Loucy (cell line): ENCODE results near the gene SPC24.
"Not testable (repeated sequence)": the region's sequence is repeated elsewhere in the genome, so short reads cannot be mapped to it uniquely, and the experiment has no call there.

ENCODE experiments used
- H2AFZ ChIP-seq: fragments of 200-600 bp; sonication (generic); 2 replicates; pipeline ENCODE4 v1.6.0; 2016; ENCODE audit warnings: antibody characterized with exemption, mild to moderate bottlenecking, low read length, moderate library complexity
- H3F3A ChIP-seq: fragments of 200-600 bp; 2 replicates; pipeline ENCODE4 v1.6.0; 2016; ENCODE audit warnings: antibody characterized with exemption, low read depth, mild to moderate bottlenecking
- H3K27me3 ChIP-seq: fragments of 200-600 bp; sonication (generic); 2 replicates; pipeline ENCODE4 v1.6.1; 2014; ENCODE audit warnings: low read length, mild to moderate bottlenecking; ENCODE audit not compliant: insufficient read depth, poor library complexity, severe bottlenecking
- H3K36me3 ChIP-seq: fragments of 200-600 bp; sonication (generic); 2 replicates; pipeline ENCODE4 v1.6.1; 2016; ENCODE audit warnings: low read length; ENCODE audit not compliant: insufficient read depth
- H3K4me1 ChIP-seq: fragments of 200-600 bp; sonication (generic); 2 replicates; pipeline ENCODE4 v1.5.1; 2014; ENCODE audit warnings: low read length, mild to moderate bottlenecking; ENCODE audit not compliant: insufficient read depth, poor library complexity, severe bottlenecking
- H3K4me2 ChIP-seq: fragments of 200-600 bp; sonication (generic); 2 replicates; pipeline ENCODE4 v1.6.0; 2014; ENCODE audit warnings: antibody characterized with exemption, low read length, low read depth, mild to moderate bottlenecking; ENCODE audit not compliant: poor library complexity, severe bottlenecking
- H3K4me3 ChIP-seq: fragments of 200-600 bp; sonication (generic); 2 replicates; pipeline ENCODE4 v1.5.1; 2014; ENCODE audit warnings: low read length, mild to moderate bottlenecking, mixed read lengths; ENCODE audit not compliant: poor library complexity, severe bottlenecking
- H3K79me2 ChIP-seq: fragments of 200-600 bp; sonication (generic); 2 replicates; pipeline ENCODE4 v1.6.1; 2014; ENCODE audit warnings: low read length; ENCODE audit not compliant: insufficient read depth
- H3K9ac ChIP-seq: fragments of 200-600 bp; sonication (generic); 2 replicates; pipeline ENCODE4 v1.6.0; 2014; ENCODE audit warnings: mild to moderate bottlenecking, low read depth, low read length, moderate library complexity; ENCODE audit not compliant: poor library complexity, severe bottlenecking
- H3K9me2 ChIP-seq: fragments of 200-600 bp; sonication (generic); replicated peaks from 2 replicates; pipeline ENCODE4 v1.6.1; 2016; ENCODE audit warnings: low read depth, low read length, mixed read lengths
- H3K9me3 ChIP-seq: fragments of 200-600 bp; sonication (generic); 2 replicates; pipeline ENCODE4 v1.6.1; 2014; ENCODE audit warnings: mild to moderate bottlenecking, antibody characterized with exemption, low read length, low read depth; ENCODE audit not compliant: insufficient read depth
- H4K20me1 ChIP-seq: fragments of 200-600 bp; sonication (generic); 2 replicates; pipeline ENCODE4 v1.6.0; 2014; ENCODE audit warnings: antibody characterized with exemption, low read length, mild to moderate bottlenecking; ENCODE audit not compliant: insufficient read depth, poor library complexity, severe bottlenecking
- EZH2phosphoT487 ChIP-seq: fragments of 200-600 bp; IDR thresholded peaks from 2 replicates; pipeline ENCODE4 v1.6.1; 2018; ENCODE audit warnings: antibody characterized with exemption, mild to moderate bottlenecking, moderate library complexity, borderline replicate concordance
- TF ChIP-seq, protein P1 (sequence below): fragments of 200-600 bp; sonication (generic); conservative IDR thresholded peaks from 2 replicates; pipeline ENCODE4 v1.5.1; 2014; ENCODE audit warnings: mild to moderate bottlenecking, antibody characterized with exemption, low read length

The SPC24 gene

DNA sequence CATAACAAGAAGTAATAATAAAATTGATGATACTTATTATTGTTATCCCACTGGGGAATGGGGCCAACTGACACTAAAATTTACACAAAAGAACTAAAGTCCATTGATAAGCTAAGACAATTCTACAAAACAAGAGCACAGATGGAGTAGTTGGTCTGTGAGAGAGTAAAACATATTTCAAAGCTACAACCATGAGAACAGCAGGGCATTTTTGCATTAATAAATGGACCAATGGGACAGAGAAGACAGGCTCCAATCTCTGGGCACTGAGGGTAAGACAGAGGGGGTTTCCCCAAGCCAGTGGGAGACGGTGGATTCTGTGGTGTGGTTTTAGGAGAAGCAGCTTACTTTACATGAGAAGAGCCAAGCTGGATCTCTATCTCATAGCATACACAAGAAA lies 27.4 kb upstream of the SPC24 start:
- Histone ChIP-seq H3K4me3 (no peak overlapping the region), H3K9ac (no peak overlapping the region), H3K36me3 (no peaks in the 10 kb centered on the region), H4K20me1 (no peaks in the 10 kb centered on the region), H3K9me3 (no peaks in the 10 kb centered on the region), H3K27me3 (no peaks in the 10 kb centered on the region), H3K4me1 (no peaks in the 10 kb centered on the region), H3F3A (no peaks in the 10 kb centered on the region), H3K9me2 (no peaks in the 10 kb centered on the region), H3K79me2 (no peaks in the 10 kb centered on the region), H3K4me2 (no peak overlapping the region), H2AFZ (no peak overlapping the region)
- TF ChIP-seq, protein P1, sequence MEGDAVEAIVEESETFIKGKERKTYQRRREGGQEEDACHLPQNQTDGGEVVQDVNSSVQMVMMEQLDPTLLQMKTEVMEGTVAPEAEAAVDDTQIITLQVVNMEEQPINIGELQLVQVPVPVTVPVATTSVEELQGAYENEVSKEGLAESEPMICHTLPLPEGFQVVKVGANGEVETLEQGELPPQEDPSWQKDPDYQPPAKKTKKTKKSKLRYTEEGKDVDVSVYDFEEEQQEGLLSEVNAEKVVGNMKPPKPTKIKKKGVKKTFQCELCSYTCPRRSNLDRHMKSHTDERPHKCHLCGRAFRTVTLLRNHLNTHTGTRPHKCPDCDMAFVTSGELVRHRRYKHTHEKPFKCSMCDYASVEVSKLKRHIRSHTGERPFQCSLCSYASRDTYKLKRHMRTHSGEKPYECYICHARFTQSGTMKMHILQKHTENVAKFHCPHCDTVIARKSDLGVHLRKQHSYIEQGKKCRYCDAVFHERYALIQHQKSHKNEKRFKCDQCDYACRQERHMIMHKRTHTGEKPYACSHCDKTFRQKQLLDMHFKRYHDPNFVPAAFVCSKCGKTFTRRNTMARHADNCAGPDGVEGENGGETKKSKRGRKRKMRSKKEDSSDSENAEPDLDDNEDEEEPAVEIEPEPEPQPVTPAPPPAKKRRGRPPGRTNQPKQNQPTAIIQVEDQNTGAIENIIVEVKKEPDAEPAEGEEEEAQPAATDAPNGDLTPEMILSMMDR: no peak
- no peak for TF ChIP-seq EZH2phosphoT487

- H3K79me2 ChIP-seq: no peaks in the 10 kb centered on the region
- no peaks in the 10 kb centered on the region for H3K36me3 ChIP-seq
Measured at GRCh38 chr19:11181488-11181887, 25.9 kb upstream of the SPC24 start.

GRCh38 chr19:11180975-11181374 lies 25.4 kb upstream of the SPC24 start:
- H3K27me3 ChIP-seq, H3K9me2 ChIP-seq, H4K20me1 ChIP-seq, H3K36me3 ChIP-seq, H2AFZ ChIP-seq, H3K9me3 ChIP-seq, H3K4me1 ChIP-seq, H3K4me2 ChIP-seq, H3K4me3 ChIP-seq, H3K79me2 ChIP-seq, H3K9ac ChIP-seq, H3F3A ChIP-seq: not testable (repeated sequence)

More at GRCh38 chr19:11181488-11181887, 25.9 kb upstream of the SPC24 start:
- H3K9me3 ChIP-seq: no peaks in the 10 kb centered on the region
- no peak for TF ChIP-seq EZH2phosphoT487
- TF ChIP-seq, protein P1: no peak
- no peak overlapping the region for H3K4me3 ChIP-seq
- no peaks in the 10 kb centered on the region for H3K4me1 ChIP-seq
- no peak overlapping the region for H3K4me2 ChIP-seq
- H3K27me3 ChIP-seq: no peaks in the 10 kb centered on the region
- no peaks in the 10 kb centered on the region for H3K9me2 ChIP-seq
- no peaks in the 10 kb centered on the region for H4K20me1 ChIP-seq
- no peak overlapping the region for H2AFZ ChIP-seq
- no peaks in the 10 kb centered on the region for H3F3A ChIP-seq
- H3K9ac ChIP-seq: no peak overlapping the region

- H3K9me3 ChIP-seq: no peaks in the 10 kb centered on the region
- H3K9ac ChIP-seq: no peak overlapping the region
- no peaks in the 10 kb centered on the region for H3F3A ChIP-seq
- TF ChIP-seq, protein P1: no peak
- TF ChIP-seq EZH2phosphoT487: no peak
- no peak overlapping the region for H3K4me2 ChIP-seq
- H4K20me1 ChIP-seq: no peaks in the 10 kb centered on the region
- no peak overlapping the region for H3K4me3 ChIP-seq
- no peaks in the 10 kb centered on the region for H3K9me2 ChIP-seq
- H3K36me3 ChIP-seq: no peaks in the 10 kb centered on the region
- no peaks in the 10 kb centered on the region for H3K4me1 ChIP-seq
- no peak overlapping the region for H2AFZ ChIP-seq
- H3K27me3 ChIP-seq: no peaks in the 10 kb centered on the region
- no peaks in the 10 kb centered on the region for H3K79me2 ChIP-seq
Measured at GRCh38 chr19:11180346-11180745, 24.8 kb upstream of the SPC24 start.
